ENCODE data around the gene USP53.
A peak's percentile ranks its signal among the peaks of the same experiment; 100 is the strongest.
"Not testable (repeated sequence)": the region's sequence is repeated elsewhere in the genome, so short reads cannot be mapped to it uniquely, and the experiment has no call there.

The USP53 gene

GRCh38 chr4:119212234-119212963, at the start of gene USP53:
Gene USP53, plus strand, starts transcription at chr4:119212713. Its CDS starts 27,047 bp downstream, at chr4:119239760.
- peak; percentile 96 to 97 for DNase-seq

GRCh38 chr4:119165767-119166166, 46.7 kb upstream of the USP53 start:
- DNase-seq: no peak

DNA sequence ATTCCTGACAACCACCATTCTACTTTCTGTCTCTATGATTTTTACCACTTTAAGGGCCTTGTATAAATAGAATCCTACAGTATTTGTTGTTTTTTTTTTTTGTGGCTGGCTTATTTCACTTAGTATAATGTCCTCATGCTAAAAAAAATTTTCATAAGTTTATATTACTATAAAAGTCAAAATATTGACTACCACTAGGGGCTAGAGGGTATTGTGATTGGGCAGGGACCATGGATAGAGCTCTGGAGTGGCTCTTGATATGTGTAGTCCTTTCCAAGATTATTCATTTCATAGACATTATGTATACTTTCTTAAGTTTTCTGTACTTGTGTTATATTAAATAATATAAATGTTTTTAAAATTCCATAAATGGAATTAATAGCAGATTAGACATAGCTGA, 42.3 kb upstream of the USP53 start:
- DNase-seq: no peak

DNA sequence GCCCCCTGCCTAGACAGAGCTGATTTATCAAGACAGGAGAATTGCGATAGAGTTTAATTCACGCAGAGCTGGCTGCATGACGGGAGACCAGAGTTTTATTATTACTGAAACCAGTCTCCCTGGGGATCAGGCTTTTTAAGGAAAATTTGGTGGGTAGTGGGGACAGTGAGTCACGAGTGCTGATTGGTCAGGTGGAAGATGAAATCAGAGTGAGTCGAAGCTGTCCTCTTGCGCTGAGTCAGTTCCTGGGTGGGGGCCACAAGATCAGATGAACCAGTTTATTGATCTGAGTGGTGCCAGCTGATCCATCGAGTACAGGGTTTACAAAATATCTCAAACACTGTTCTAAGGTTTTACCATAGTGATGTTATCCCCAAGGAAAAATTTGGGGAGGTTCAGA, 40.3 kb upstream of the USP53 start:
- DNase-seq: no peak

DNA sequence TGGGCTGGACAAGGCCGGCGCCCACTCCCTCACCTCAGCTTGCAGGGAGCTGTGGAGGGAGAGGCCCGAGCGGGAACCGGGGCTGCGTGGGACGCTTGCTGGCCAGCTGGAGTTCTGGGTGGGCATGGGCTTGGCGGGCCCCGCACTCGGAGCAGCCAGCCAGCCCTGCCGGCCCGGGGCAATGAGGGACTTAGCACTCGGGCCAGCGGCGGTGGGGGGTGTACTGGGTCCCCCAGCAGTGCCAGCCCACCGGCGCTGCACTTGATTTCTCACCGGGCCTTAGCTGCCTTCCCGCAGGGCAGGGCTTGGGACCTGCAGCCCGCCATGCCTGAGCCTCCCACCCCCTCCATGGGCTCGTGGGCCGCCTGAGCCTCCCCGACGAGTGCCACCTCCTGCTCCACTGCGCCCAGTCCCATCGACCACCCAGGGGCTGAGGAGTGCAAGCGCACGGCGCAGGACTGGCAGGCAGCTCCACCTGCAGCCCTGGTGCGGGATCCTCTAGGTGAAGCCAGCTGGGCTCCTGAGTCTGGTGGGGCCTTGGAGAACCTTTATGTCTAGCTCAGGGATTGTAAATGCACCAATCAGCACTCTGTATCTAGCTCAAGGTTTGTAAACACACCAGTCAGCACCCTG, 38.7 kb upstream of the USP53 start:
- DNase-seq: not testable (repeated sequence)

DNA sequence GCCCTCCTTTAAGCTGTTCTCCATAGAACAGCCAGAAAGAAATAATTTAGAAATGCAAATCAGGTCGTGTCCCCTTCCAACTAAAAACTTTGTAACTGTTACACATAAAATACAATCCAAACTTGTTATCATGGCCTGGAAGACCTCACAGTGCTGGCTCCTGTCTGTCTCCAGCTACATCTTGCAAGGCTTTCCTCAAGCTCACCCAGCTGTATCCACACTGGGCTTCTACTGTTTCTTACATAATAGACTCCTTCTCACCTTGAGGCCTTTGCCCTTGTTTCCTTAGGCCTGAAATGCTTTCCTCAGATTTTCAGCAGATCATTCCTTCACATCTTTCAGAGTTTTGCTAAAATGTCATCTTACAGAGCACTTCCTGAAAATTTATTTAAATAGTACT, 33.5 kb upstream of the USP53 start:
- no peak for DNase-seq

DNA sequence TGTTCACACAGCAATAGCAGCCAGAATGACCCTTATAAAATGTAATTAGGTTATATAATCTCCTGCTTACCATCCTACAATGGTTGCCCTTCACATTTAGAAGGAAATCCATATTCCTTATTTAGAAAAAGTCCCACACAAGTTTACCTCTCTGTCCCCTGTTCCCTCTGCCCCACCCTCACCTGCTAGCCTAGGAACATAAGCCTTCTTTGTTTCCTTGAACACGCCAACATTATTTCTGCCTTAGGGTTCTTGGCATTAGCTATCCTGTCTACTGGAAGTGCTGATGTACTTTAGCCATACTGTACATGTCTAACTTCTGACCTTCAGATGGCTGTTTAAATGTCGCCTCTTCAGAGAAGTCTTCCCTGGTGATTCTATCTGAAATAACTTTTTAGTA, 28.4 kb upstream of the USP53 start:
- DNase-seq: no peak

- no peak for DNase-seq
Observed at GRCh38 chr4:119189638-119190037, 22.9 kb upstream of the USP53 start.

GRCh38 chr4:119190354-119190753, 22.2 kb upstream of the USP53 start:
- no peak for DNase-seq

GRCh38 chr4:119191505-119191904, 21.0 kb upstream of the USP53 start:
- DNase-seq: no peak

DNA sequence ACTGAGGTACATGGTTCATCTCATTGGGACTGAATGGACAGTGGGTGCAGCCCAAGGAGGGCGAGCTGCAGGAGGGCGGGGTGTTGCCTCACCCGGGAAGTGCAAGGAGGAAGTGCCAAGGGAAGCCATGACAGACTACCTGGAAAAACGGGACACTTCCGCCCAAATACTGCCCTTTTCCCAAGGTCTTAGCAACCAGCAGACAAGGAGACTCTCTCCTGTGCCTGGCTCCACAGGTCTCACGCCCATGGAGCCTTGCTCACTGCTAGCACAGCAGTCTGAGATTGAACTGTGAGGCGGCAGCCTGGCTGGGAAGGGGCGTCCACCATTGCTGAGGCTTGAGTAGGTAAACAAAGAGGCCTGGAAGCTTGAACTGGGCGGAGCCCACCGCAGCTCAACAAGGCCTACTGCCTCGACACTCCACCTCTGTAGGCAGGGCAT, 14.7 kb upstream of the USP53 start:
- no peak for DNase-seq

GRCh38 chr4:119204916-119205315, 7.6 kb upstream of the USP53 start:
- no peak for DNase-seq

DNA sequence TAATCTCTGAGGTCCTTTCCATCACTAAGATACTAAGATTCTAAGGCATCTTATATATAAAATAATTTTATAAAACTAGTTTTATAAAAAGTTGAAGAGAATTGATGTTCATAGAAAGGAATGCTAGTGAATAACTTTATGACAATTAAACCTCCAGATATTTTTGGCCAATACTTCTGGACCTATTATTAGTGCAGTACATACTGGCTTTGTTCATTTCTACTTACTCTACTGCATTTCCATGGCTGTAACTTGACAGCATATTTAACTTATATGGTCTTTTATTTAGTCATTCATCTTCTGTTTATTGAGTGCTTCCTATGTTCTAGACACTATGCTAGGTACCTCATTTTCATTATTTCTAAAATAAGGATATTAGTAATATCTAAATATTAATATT, 6.8 kb upstream of the USP53 start:
- DNase-seq: no peak

DNA sequence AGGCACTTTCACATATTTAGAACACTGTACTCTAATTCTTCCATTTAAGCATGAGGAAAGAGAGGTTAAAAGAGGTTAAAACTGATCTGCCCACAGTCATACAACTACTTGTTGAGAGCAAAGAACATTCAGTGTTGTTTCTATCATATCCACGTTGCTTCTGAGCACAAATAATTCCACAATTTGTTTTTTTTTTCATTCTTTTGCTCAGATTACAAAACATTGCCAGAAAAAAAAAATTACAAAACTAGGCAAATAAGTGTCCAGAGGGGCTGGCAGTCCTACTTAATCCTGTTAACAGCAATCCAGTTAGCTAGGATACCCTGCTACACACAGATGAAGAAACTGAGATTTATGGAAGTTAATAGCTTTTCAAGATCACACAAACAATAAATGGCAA, 6.3 kb upstream of the USP53 start:
- DNase-seq: no peak

DNA sequence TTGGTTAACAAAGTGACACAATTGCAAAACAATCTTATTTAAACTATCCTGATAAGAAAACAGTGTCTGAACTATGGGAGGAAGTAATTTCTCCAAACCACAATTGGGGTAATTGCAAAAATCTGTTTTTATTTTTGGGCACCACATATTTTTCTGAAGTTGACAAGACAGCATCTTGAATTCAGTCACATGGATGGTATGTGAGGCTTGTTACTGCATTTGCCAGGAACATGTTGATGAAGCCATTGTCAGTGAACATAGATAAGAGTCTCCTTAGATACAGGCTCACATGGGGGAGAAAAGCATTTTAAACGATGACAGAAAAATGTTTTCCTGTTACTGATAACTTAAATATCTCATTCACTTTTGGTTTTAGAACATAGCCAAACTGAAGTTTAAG, 5.5 kb upstream of the USP53 start:
- no peak for DNase-seq

DNA sequence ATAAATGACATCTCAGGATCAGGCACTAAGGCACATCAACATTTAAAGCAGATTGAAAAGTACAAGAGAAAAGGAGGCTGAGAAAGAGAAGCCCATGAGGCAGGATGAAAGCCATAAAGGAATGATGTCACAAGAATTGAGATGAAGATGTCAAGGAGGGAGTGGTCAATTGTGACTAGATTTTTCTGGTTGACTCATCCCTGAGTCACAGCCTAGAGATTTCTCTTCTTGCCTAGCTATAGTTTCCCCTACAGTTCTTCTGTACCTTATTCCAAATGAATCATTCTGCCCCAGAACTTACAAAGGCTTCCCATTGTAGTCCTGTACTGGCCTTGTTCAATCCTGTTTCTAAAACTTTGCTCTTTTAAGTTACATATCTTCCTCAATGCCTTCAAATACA, 3.4 kb upstream of the USP53 start:
- peak; percentile 47 to 56 for DNase-seq

DNA sequence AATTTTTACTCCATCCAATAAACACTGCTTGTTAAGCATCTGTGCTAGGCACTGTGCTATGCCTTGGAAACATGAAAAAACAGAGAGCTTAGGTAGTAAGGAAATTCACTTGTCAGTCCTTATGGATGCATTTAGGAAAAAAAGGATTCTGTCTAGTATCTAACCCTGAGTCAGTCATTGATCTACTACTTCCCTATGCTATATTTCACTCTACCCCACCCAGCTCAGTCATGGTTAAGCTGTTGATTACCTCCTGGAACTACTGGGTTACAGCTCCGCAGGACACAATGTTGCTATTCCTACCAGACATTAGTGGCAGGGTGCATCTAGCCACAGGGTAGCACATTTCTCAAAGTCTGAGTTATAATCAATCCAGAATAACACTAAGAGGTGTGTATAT, 2.9 kb upstream of the USP53 start:
- DNase-seq: no peak

- no peak for DNase-seq
Observed at GRCh38 chr4:119210775-119211174, 1.7 kb upstream of the USP53 start.

DNA sequence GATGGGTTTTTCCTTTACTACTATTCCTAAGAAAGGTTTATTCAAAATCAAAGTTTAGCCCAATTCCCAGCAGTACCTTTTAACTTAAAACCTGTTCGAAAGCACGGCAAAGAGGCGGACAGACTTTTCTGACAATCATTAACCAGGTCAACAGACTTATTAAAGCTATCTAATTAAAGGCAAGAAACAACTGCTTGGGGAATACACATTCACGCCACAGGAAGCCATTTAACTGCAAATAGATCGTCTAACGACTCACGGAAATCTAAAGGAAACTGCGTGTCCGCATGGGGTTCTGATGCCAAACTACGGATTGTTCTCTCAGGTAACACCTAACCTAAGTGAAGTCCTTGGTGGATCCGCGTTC, 663 bp upstream of the USP53 start:
- no peak for DNase-seq

DNA sequence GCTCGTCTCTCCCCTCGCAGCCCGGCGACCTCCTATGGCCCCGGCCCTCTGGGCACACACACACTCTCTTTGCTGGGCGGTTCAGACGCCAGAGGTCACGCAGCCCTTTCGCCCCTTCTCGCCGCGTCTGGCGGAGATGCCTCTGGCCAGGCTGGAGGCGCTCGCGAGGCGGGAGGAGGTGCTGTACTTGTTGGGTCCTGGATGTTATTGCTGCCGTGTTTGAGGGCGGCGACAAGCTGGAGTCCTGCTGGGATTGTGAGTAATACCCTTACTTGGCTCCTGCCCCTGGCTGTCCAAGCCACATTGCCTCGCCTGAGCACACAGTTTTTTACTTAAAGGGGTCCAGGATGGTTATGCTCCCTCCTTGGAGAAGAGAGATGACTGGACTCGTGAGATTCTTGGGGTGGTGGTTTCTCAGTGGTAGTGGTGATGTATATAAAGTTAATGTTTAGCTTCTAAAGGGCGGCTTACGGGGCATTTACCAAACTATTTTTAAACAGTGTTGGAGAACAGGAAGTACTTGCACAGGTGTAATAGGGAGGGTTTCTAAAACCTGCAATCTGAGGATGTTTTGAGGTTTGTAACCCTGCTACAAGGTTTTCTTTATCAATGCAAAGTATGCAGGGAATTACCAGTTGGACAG, 572 bp downstream of the USP53 start:
- DNase-seq: peak; percentile 43 to 47

GRCh38 chr4:119218093-119218492, 5.6 kb downstream of the USP53 start:
- no peak for DNase-seq

DNA sequence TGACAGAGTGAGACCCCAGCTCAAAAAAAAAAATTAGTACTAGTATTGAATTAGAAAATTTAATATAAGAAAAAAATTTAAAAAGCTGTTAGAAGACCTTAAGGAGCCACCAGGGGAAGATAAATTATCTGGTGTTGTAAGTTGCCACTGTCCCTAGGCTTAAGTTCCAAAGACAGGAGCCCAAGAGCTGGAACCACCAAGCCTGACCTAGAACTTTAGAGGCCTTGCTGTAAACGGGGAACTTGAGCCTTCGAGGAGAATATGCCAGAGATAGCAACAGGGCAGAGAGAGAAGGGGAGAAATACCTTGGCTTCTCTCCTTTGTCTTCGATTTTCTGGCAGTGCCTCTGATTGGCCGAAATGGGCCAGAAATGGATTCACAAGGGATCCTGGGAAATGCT, 8.9 kb downstream of the USP53 start:
- DNase-seq: no peak

- DNase-seq: no peak
Observed at GRCh38 chr4:119227690-119228089, 15.2 kb downstream of the USP53 start.

- DNase-seq: no peak
Observed at GRCh38 chr4:119228406-119228805, 15.9 kb downstream of the USP53 start.

All from stimulated activated CD4-positive, alpha-beta T cell treated with anti-CD3 and anti-CD28 coated beads, Interleukin-2, amount 100 ng/mL, for 48 hours (primary cell).